Fibroblast of lung (primary cell): ENCODE data around the gene MBOAT2. TPM values are rescaled to one million over a fixed set of nuclear protein-coding genes. Genes with fewer than 3 reads are reported as not detected.

Source experiments
- DNase-seq, 2 donors: peaks; one replicate each; pipeline versions ENCODE4 v3.0.0 to v3.0.0-alpha.2; 2010; ENCODE audit warnings: low read depth in 2 of 2
- H2AFZ ChIP-seq: 2 replicates; pipeline ENCODE4 v1.5.1; 2012; ENCODE audit warnings: low read length, control low read depth, inconsistent platforms
- H3K27ac ChIP-seq: 2 replicates; pipeline ENCODE4 v1.5.1; 2011; ENCODE audit warnings: low read length, control low read depth; ENCODE audit not compliant: insufficient read depth
- H3K27me3 ChIP-seq: 2 replicates; pipeline ENCODE4 v1.5.1; 2011; ENCODE audit warnings: mild to moderate bottlenecking, low read length; ENCODE audit not compliant: control insufficient read depth, insufficient read depth
- H3K36me3 ChIP-seq: 2 replicates; pipeline ENCODE4 v1.5.1; 2011; ENCODE audit warnings: low read length; ENCODE audit not compliant: control insufficient read depth, insufficient read depth
- H3K4me1 ChIP-seq: 2 replicates; pipeline ENCODE4 v1.5.1; 2011; ENCODE audit warnings: low read length; ENCODE audit not compliant: control insufficient read depth, insufficient read depth; ENCODE audit errors: extremely low read depth
- H3K4me2 ChIP-seq: 2 replicates; pipeline ENCODE4 v1.5.1; 2011; ENCODE audit warnings: low read length, control low read depth; ENCODE audit not compliant: insufficient read depth; ENCODE audit errors: extremely low read depth
- H3K4me3 ChIP-seq, 4 experiments: fragments of 200-600 bp in 1 of 4; sonication (generic) in 1 of 4; replicated peaks in 1 of 4; 2 replicates each; pipeline ENCODE4 v1.5.1; 2011 to 2016; ENCODE audit warnings: low read length in 4 of 4, low read depth in 3 of 4, mild to moderate bottlenecking in 3 of 4, control low read depth in 2 of 4, inconsistent platforms in 1 of 4, mixed read lengths in 1 of 4; ENCODE audit not compliant: insufficient read depth in 1 of 4; ENCODE audit errors: control extremely low read depth in 1 of 4
- H3K79me2 ChIP-seq: 2 replicates; pipeline ENCODE4 v1.5.1; 2012; ENCODE audit warnings: mild to moderate bottlenecking, low read length, inconsistent platforms; ENCODE audit not compliant: control insufficient read depth, insufficient read depth
- H3K9ac ChIP-seq: 2 replicates; pipeline ENCODE4 v1.5.1; 2011; ENCODE audit warnings: mild to moderate bottlenecking, low read length, control low read depth; ENCODE audit not compliant: insufficient read depth
- H3K9me3 ChIP-seq: 2 replicates; pipeline ENCODE4 v1.5.1; 2012; ENCODE audit warnings: low read depth, low read length; ENCODE audit not compliant: control insufficient read depth, insufficient read depth
- H4K20me1 ChIP-seq: 2 replicates; pipeline ENCODE4 v1.5.1; 2011; ENCODE audit warnings: low read length; ENCODE audit not compliant: control insufficient read depth, insufficient read depth; ENCODE audit errors: extremely low read depth
- CTCF ChIP-seq, 2 donors: IDR thresholded peaks in 1 of 2; conservative IDR thresholded peaks in 1 of 2; 1 replicate in 1 of 2; 2 replicates in 1 of 2; pipeline ENCODE4 v1.5.1; 2011 to 2012; ENCODE audit warnings: low read length in 2 of 2, control low read depth in 1 of 2, inconsistent platforms in 1 of 2, low read depth in 1 of 2, mild to moderate bottlenecking in 1 of 2
- EZH2 ChIP-seq: IDR thresholded peaks from 2 replicates; pipeline ENCODE4 v1.5.1; 2012; ENCODE audit warnings: low read length, control low read depth, mild to moderate bottlenecking; ENCODE audit errors: missing control alignments
- polyA plus RNA-seq, 2 donors: library from polyadenylated mRNA; depleted of rRNA in 1 of 2; stranded (reverse) in 1 of 2; unstranded in 1 of 2; fragments of >200 nt; gene quantifications; 2 replicates each; pipeline ENCODE4 v1.2.1, GENCODE V29; 2011 to 2012; ENCODE audit warnings: missing spikeins in 1 of 2
- total RNA-seq: library from RNA; depleted of rRNA; stranded (reverse); fragments of >200 nt; gene quantifications from 2 replicates; pipeline ENCODE4 v1.2.1, GENCODE V29; 2014

MBOAT2 gene
- total and polyA plus RNA-seq, 2 donors (not counting 1 experiment from before 2014, with no cell fraction given): 46.4 to 68.3 TPM

GRCh38 chr2:8876628-8877027 lies 126.9 kb downstream of the MBOAT2 start:
- H3K27ac ChIP-seq: no peak overlapping the region
- no peak overlapping the region for H3K9ac ChIP-seq
- no peak overlapping the region for H2AFZ ChIP-seq
- no peaks in the 10 kb centered on the region for H4K20me1 ChIP-seq
- H3K9me3 ChIP-seq: no peaks in the 10 kb centered on the region
- peak in 1 of 2 donors; percentile 61 for DNase-seq
- peaks cover 3% of the 10 kb centered on the region for H3K36me3 ChIP-seq
- H3K4me1 ChIP-seq: no peaks in the 10 kb centered on the region
- no peak overlapping the region for H3K4me2 ChIP-seq
- H3K4me3 ChIP-seq: no peak overlapping the region
- TF ChIP-seq CTCF (conservative IDR thresholded peaks at IDR 0.05 in 1 of 2, IDR thresholded peaks at IDR 0.05 in 1 of 2; ENCODE audit: low read depth in 1 of 2, low read length in 2 of 2): no peak
- no peak for TF ChIP-seq EZH2
- H3K27me3 ChIP-seq: no peaks in the 10 kb centered on the region
- no peaks in the 10 kb centered on the region for H3K79me2 ChIP-seq

- H3K4me2 ChIP-seq: no peak overlapping the region
- no peak for TF ChIP-seq EZH2
- peak; percentile 57 to 63 for TF ChIP-seq CTCF (conservative IDR thresholded peaks at IDR 0.05 in 1 of 2, IDR thresholded peaks at IDR 0.05 in 1 of 2; ENCODE audit: low read depth in 1 of 2, low read length in 2 of 2)
- H2AFZ ChIP-seq: no peak overlapping the region
Observed at GRCh38 chr2:8872821-8873432, 130.6 kb downstream of the MBOAT2 start.

GRCh38 chr2:8870441-8870840 lies 133.0 kb downstream of the MBOAT2 start:
- no peak overlapping the region for H3K4me2 ChIP-seq
- H3K79me2 ChIP-seq: no peaks in the 10 kb centered on the region
- H3K27me3 ChIP-seq: no peaks in the 10 kb centered on the region
- H4K20me1 ChIP-seq: no peaks in the 10 kb centered on the region
- no peak overlapping the region for H3K4me3 ChIP-seq
- TF ChIP-seq CTCF (conservative IDR thresholded peaks at IDR 0.05 in 1 of 2, IDR thresholded peaks at IDR 0.05 in 1 of 2; ENCODE audit: low read depth in 1 of 2, low read length in 2 of 2) (no peak), EZH2 (no peak)
- H3K4me1 ChIP-seq: no peaks in the 10 kb centered on the region
- H3K36me3 ChIP-seq: no peaks in the 10 kb centered on the region
- no peak for DNase-seq
- no peak overlapping the region for H3K9ac ChIP-seq
- no peaks in the 10 kb centered on the region for H3K9me3 ChIP-seq
- no peak overlapping the region for H3K27ac ChIP-seq
- no peak overlapping the region for H2AFZ ChIP-seq

More at GRCh38 chr2:8872821-8873432, 130.6 kb downstream of the MBOAT2 start:
- Histone ChIP-seq H3K9me3 (no peaks in the 10 kb centered on the region), H3K27me3 (no peaks in the 10 kb centered on the region), H3K27ac (no peak overlapping the region), H3K79me2 (no peaks in the 10 kb centered on the region), H3K36me3 (peaks cover 1% of the 10 kb centered on the region), H3K4me1 (no peaks in the 10 kb centered on the region), H4K20me1 (no peaks in the 10 kb centered on the region), H3K4me3 (no peak overlapping the region), H3K9ac (no peak overlapping the region)
- DNase-seq: peak; percentile 63 to 79
